ENCODE measurements around the gene UIMC1.

UIMC1 gene

DNA sequence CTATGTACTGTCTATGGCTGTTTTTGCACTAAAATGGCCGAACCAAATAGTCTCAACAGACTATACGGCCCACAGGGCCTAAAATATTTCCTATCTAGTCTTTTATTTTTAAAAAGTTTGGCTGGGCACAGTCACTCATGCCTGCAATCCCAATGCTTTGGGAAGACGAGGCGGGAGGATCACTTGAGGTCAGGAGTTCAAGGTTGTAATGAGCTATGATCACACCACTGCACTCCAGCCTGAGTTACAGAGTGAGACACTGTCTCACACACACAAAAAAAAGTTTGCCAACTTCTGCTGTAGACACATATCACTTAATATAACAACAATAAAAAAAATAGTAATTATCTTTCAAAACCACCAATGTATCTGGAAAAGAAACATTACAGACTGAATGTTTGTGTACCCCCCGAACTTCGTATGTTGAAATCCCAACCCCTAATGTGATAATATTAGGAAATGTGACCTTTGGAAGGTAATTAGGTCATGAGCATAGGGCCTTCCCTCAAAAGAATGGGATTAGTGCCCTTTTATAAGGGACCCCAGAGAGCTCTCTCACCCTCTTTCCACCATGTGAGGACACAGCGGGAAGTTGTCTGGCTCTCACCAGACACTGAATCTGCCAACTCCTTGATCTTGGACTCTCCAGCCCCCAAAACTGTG lies 53.9 kb downstream of the UIMC1 start:
- no peak for DNase-seq

DNA sequence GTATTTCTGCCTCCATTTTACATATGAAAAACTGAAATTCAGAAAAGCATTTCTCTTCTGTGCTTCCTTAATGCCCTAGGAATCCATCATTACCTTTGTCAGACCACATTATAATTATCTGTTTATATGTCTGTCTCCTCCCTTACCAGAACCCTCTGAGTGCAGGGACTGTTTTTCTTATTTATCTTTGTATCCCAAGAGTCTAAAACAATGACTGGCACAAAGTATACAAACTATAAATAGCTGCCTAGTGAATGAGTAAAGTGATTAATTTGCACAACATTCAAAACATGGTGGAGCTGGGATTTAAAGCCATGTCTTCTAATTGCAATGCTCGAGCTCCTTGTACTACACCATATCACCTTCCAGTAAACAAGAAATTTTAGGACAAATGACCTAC lies 58.1 kb downstream of the UIMC1 start:
- DNase-seq = no peak

DNA sequence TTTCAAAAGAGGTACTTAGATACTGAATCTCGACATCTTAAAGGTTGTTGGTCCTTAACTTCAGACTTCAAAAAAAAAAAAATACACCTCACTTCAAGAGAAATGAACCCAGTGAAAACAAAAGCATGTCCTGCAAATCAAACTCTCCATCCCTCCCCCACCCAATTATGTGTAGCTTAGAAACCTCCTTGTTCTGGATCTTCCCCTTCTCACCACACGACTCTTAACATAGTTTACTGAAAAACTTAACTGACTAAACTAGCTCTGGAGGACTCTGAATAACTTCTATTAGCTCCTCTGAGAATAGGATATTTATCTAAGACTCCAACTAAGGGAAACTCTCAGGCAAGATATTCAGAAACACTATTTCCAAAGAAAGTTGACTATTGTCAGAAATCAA lies 58.7 kb downstream of the UIMC1 start:
- DNase-seq = no peak

DNA sequence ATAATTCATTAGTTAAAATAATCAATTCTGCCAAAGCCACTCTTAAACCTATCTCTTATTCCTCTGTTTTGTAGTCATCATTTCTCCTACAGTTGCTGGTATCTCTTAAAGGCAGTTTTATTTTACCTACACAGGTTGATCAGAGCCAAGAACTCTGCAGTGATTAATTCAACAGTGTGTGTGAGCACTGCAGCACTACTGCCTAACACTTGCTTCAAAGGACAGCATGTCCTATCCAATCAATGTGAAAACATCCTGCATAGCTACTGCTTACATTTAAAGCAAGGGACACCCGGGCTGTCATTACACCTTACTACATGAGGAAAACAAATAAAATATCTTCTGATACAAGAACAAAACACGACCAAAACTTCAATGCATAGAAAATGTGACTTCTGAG lies 62.3 kb downstream of the UIMC1 start:
- no peak for DNase-seq

DNA sequence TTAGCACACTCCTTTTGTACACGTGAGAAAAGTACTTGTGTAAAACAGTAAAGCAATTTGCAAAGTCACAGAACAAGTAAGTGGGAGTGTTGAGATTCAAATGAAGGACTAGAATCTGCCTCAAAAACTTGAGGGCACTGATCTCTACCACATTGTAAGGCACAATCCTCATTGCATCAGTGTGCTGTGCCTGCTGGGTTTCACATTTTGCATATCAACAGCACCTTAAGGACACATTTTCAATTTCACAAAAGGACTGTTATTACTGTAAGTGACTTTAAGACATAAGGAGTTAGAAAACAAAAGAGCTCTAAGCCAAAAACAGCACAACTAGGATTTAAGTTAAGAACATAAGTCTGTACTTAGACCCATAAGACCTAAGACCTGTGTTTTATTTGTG lies 62.8 kb downstream of the UIMC1 start:
- no peak for DNase-seq

DNA sequence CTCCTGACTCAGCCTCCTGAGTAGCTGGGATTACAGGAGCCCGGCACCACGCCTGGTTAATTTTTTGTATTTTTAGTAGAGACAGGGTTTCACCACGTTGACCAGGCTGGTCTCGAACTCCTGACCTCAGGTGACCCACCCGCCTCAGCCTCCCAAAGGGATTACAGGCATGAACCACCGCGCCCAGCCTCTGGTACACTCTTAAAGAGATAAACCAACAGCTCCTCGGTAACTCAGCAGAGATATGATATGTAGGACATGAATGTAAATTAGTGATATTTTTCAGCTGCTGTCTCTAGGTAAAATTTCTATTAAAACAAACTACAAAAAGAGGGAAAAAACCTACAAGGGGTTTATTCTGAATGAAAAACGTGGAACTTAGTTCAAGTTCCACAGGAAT lies 64.6 kb downstream of the UIMC1 start:
- no peak for DNase-seq

DNA sequence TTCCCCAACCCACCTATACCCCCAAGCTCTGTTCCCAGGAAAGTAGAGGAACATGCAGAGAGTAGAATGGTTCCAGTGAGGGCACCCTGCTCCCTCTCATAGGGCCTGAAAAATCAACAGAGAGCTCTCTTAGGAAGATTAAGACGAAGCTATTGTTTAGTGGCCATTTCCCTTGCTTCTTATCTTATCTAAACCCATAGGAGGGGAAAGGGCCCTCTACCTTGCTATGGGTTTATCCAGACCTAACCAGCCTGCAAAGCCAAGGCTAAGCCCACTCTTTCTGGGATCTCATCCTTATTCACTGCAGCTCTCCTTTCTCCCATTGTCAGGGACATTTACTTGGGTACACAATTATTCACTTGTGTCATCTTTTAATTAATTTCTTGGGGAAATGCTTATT lies 68.1 kb downstream of the UIMC1 start:
- no peak for DNase-seq

DNA sequence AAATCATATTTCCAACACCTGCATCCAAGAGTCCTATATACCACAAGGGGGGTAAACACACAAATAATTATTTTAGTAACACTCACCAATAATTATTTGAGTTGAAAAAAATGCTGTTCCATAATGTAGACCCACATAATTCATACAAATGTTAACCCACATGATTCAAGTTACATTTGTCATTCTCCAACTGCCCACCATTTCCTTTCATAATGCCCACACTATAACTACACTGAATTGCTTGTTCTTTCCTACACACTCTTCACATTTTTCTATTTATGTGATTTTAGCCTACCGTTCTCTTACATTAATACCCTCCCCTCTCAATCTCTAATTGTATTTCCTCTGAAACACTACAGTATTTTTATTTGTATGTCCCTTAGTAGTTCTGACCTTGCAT lies 71.6 kb downstream of the UIMC1 start:
- no peak for DNase-seq

DNA sequence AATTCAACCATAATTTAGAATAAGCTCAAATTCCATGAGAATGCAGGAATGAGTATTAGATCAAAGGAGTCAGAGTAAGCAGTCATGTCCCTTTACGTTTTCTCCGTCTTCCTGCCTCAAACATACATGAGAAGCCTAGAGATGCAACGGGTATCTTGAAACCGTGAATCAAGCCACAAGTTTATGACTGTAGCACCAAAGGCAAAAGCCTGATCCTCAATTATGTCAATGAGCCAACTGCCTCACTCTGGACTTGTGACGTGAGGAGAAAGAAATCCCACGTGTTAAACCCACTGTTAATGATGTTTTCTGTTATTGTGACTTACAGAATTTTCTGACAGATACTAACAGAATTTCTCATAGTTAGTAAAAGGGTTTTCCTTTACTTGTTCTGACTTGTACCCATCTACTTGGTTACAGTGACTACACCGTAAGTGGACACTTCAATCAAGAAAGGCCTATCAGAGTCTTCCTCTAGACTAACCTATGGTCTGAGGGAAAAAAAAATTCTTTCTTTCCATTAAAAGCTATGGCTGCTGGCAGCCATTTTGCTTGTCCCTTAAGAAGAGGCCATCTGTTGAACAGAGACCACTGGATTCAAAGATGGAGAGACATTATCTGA lies 72.2 kb downstream of the UIMC1 start:
- DNase-seq = no peak

DNA sequence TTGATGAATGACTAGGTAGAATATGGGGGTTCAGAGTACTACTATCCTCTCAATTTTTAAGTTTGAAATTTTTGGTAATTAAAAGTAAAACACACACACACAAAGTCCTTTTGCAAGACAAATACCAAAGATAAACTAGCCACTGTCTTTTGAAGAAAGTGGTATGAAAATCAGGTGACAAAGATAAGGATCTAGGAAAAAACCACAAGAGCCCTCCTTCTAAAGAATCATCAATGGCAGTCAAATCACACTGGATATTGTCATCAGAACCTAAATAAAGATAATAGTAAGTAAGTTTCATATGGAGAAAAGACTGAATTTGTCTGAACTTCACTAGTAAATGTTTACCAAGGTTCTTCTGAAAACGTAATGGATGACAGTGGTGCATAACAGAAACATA lies 76.9 kb downstream of the UIMC1 start:
- DNase-seq = no peak

DNA sequence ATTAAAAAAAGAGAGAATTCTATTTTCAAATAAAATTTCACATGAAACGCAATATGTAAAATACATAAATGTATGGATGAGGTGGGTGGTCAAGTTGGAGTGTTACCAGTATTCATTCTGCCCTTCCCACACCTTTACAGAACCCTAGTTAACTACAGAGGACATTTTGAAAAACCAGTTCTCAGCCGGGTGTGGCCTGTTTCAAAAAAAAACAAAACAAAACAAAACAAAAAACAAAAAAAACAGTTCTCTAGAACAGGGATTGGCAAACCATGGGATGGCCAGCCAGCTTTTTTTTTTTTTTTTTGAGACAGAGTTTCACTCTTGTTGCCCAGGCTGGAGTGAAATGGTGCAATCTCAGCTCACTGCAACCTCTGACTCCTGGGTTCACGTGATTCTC lies 79.0 kb downstream of the UIMC1 start:
- DNase-seq = no peak

DNA sequence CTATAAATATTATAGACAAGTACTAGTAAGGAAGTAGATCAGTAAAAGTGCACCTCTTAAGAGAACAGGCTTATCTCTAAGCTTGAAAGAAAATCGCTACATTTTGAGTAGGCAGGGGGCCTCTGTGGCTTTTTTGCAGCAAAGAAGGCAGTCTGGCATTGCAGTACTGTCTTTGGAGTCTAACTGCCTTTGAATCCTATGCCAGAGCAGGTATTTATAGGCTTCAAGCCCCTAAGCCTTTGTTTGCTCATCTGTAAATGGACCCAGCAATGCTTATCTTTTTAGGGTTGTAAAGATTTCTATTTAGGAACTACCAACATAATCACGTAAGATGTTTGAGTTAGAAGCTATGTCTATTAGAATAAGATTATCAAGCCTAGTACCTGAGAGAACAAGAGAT lies 83.8 kb downstream of the UIMC1 start:
- DNase-seq = no peak

DNA sequence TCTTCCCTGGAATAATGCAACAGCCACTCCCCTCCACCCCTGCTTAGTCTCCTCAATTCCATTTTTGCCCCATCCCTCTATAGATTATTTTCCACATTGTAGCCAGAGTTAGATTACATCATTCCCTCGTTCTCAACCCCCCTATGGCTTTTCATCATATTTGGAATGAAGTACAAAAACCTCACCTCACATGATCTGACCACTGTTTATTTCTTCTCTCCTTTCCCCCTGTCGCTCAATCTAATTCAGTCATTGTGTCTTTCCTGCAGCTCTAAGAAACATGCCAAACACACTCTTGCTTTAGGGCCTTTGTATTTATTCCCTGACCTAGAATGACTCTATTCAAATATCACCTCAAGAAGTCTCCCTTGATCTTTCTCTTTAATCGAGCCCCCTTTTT lies 84.9 kb downstream of the UIMC1 start:
- DNase-seq = no peak

DNA sequence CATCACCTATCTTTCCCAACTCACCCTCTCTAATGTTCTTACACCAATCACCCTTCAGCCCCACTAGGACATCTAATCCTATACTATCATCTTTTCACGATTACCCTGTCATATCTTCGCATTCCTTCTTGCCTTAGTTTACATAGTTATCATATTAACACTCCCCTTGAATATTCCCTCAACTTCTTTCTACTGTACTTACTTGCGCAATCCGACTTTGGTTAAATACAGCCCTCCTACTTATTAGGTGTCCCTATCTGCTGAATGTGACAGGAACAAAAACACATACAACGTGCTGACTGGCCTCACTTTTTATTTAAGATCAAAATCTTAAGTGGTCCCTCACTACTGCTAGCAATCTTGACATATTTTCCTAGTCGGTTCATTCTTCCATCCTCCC lies 88.0 kb downstream of the UIMC1 start:
- DNase-seq = no peak

DNA sequence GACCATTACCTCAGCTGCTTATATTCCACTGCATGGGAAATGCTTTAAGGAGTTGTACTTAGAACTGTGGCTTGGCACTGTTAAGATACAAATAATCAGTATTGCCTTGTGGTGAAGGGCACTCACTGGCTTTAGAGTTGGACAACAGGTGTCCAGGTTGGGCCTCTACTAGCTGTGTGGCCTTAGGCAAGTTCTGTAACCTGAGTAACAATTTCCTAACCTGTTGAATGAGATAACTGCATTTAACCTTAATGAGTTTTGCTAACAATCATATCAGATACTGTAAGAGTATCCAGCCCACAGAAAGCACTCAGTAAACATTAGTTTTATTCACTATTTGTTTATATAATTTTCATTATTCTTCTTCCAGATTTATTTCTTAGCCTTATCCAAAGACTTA lies 90.2 kb downstream of the UIMC1 start:
- no peak for DNase-seq

DNA sequence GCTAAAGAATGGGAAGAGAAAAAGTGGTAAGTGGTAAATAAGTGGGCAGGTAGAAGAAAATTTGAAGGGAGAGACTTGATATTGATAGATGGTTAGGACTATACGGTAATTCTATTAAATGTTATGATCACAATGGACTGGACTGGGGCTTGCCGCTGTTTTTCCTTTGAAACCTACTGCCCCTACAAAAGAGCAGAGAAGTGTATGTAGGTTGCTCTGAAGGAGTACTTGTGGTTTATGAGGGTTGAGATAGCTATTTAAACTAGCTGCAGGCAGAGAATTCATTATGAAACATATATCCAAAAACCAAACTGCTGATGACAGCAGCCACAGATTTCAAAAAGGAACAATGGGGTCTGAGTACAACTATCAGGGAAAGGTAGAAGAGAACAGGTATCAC lies 90.7 kb downstream of the UIMC1 start:
- no peak for DNase-seq

DNA sequence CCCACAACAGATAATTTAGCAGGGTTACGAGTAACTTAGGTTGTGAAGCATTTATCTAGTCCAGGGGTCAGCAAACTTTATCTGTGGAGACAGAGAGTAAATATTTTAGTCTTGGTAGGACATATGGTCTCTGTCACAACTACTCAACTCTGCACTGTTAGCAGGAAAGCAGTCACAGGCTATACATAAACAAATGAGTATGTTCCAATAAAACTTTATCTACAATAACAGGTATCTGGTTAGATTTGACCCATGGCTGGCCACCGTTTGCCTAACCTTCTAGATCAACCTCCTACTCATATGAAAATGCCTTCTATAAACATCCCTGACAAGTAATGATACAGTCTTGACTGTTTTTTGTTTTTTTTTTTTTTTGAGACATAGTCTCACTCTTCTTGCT lies 94.5 kb downstream of the UIMC1 start:
- DNase-seq = no peak

DNA sequence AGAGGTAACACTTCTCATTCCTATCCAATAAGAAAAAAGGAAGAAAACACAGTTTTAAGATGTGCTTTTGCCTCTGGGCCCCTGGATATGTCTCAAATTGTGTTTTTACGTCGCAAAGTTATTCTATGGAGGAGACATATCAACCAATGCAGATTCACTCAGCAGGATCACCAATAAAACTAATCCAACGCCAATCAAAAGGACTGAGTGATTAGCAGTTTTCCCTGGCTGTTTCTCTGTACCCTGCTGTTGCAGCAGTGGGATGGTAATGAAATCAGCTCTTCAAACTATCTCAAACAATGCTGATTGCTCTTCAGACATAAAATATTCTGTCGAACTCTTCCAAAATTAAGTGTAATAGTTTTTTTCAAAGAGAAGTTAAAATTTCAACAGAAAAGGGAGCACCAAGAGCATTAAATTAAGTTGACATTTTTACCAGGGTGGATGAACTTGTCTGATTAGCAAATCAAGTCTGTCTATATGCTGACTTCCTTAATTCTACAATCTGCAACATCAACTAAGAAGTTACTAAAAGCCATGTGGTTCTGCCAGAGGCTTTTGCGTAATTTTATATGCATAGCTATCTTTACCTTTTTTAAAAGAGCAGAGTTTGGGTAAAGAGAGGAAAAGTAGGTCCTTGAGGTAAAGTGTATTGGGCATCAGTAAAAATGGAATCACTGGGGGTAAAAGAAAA lies 97.8 kb downstream of the UIMC1 start:
- DNase-seq = no peak

DNA sequence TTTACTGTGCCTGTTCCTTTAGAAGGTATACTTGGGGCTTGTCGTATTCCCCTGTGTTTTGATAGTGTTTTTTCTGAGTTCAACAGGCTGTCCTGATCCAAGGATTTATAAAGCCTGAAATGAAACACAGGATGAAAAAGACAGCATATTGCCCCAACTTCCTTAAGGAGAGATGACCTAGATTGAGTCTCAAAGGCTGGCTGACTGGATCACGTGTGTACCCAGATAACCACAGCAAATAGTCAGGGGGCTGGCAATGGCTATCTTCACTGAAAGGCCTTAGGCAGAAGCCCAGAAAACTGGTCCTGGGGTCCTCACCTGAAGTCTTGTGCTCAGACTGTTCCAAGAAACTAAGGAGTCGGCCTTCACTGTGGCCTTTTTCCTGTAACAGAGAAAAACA lies 99.8 kb downstream of the UIMC1 start:
- no peak for DNase-seq

DNA sequence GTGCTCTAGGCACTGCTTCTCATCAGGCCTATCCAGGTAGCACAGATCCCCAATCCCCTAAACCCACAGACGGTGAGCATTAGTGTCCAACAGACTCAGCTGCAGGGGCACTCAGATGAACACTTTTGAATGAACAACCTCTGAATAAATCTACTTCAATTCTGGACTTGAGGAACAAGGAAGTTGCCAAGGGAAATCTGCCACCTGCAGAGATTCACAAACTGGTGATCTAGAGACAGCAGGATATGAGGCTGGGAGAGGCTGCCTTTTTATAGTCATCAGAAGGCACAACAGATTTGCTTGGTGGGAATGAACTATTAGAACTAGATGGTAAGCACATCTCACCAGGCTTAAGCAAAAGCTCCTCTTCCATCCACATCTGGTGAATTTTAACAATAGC lies 100.5 kb downstream of the UIMC1 start:
- no peak for DNase-seq

DNA sequence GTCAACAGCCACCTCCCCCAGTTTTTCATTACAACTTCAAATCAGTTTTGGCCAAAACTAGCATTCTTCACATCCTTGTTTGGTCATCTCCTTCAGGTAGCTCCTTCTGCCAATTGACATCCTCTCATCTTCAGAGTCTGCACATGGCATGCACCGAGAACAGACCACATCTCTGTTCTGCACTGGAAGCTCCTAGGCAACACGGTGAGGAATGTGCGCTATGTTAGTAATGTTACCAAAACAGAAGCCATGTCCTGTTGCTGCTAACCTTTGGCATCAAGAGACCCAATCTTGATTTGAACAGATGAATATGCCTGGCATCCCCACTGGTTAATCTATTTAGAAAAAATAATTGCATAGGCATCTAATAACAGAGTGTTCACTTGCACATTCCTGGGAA lies 102.3 kb downstream of the UIMC1 start:
- no peak for DNase-seq

DNA sequence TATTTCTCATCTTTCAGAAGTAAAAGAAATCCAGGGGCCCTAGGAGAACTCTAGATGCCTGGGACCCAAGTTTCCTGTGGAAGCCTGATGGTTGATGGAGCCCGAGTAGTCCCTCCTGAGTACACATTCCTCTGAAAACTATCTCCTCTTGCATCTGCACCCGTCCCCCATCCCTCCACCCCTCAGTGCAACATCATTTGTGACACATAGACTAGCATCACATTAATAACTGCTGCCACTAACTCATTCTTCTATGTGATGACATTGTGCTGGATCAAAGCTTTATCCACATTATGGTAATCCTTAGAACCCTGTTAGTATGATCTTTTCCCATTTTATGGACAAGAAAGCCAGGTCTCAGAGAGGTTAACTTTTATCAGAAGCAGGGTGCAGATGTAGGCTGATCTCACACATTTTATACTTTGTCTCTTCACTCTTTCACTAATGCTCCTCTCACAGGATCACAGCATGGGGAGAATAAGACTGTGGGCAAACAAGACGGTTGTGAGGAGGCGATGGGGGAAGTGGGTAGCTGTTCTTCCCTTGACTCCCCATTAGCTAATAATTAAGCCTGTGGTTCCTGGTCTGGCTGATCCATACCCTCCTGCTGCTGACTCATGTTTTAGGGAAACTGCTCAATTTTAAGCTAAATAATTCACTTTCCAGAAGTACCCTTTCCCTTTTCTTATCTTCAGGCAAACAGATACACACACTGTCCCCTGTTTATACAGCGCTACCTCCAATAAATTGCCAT lies 103.5 kb downstream of the UIMC1 start:
- no peak for DNase-seq

DNA sequence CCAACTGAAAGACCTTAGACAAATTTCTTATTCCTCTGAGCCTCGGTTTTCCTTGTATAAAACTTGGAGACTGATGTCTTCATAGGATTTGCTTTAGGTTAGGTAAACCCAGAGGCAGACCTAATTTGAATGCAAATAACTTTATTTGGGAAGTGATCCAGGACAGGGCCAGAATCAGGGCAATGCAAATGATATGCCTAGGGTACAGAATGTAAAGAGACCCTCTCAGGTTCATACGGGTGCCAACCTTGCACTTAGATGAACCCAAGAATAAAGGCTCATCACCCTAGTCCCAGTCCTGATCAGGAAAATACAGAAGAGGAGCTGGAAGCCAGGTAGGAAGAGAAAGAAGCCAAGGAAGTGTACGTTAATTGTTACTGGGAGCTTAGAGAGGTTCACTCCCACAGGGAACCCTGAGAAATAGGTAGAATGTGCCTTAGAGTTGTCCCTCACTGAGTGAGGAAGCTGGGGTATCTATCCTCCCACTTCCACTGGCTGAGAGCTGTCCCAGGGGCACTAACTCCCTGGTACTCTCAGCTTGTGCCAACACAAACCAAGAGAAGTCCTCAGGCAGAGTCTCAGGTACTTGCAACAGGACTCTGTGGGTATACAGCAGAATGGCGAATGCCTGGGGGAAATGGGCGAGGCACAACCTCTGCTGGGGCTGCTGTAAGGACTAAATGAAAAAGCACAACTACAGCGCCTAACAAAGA lies 104.3 kb downstream of the UIMC1 start:
- DNase-seq = no peak
